HCT116 (cell line): Measurements from ENCODE around the gene RBM14. TPM values are rescaled to one million over a fixed set of nuclear protein-coding genes. Genes with fewer than 3 reads are reported as not detected.

Experiments used
- ATAC-seq: fragments of 200-7000 bp; cut with Tn5 transposase; 2 replicates; pipeline ENCODE4 v1.9.1; 2020; ENCODE audit warnings: mild to moderate bottlenecking, moderate library complexity
- BruUV-seq: library from RNA; stranded (reverse); fragments of 400-500 nt; replicated peaks from 2 replicates; lab custom pipeline; 2021; lab: Mats Ljungman, UMichigan
- CTCF ChIA-PET: fragments of 300-600 bp; sonication (Branson Sonifier 250); formaldehyde crosslinking; loops from one replicate; lab custom pipeline; 2021; ENCODE audit warnings: antibody characterized with exemption; lab: Charles Lee
- POLR2A ChIA-PET: fragments of 300-600, 350-600 bp; sonication (Branson Sonifier 250); formaldehyde crosslinking; loops from one replicate; lab custom pipeline; 2021; ENCODE audit warnings: antibody characterized with exemption; lab: Charles Lee
- RAD21 ChIA-PET, 2 experiments: fragments of 300-600 bp; sonication (Branson Sonifier 250); formaldehyde crosslinking; loops; one replicate each; lab custom pipeline; 2023; ENCODE audit warnings: low total read pairs in 2 of 2; ENCODE audit not compliant: uncharacterized antibody in 2 of 2, unreplicated experiment in 2 of 2, low non-redundant PET in 1 of 2; lab: Charles Lee
- DNase-seq: peaks from one replicate; pipeline ENCODE4 v3.0.0-alpha.2; 2010; ENCODE audit warnings: low read depth, low spot score
- H2AFZ ChIP-seq: fragments of 200-600 bp; shearing (Covaris generic), sonication (generic); 2 replicates; pipeline ENCODE4 v1.6.1; 2017; ENCODE audit warnings: low read depth, mixed run types, mixed read lengths, antibody characterized with exemption, low read length; ENCODE audit not compliant: poor library complexity, severe bottlenecking
- H3K27ac ChIP-seq: 2 replicates; pipeline ENCODE4 v1.5.1; 2012; ENCODE audit warnings: low read depth, low read length
- H3K27me3 ChIP-seq: fragments of 200-600 bp; sonication (generic); 2 replicates; pipeline ENCODE4 v1.6.1; 2016; ENCODE audit warnings: mixed run types, low read length, mixed read lengths; ENCODE audit not compliant: insufficient read depth
- H3K36me3 ChIP-seq, 2 experiments: fragments of 200-500 bp in 1 of 2; fragments of 200-600 bp in 1 of 2; sonication (Bioruptor generic) in 1 of 2; sonication (generic) in 1 of 2; 2 replicates each; pipeline versions ENCODE4 v1.5.1 to v1.6.1; 2014 to 2016; ENCODE audit warnings: low read length in 2 of 2, inconsistent platforms in 1 of 2, mixed read lengths in 1 of 2, mixed run types in 1 of 2; ENCODE audit not compliant: insufficient read depth in 2 of 2, control insufficient read depth in 1 of 2
- H3K4me1 ChIP-seq, 2 experiments: fragments of 200-600 bp in 1 of 2; sonication (generic) in 1 of 2; 2 replicates each; pipeline versions ENCODE4 v1.5.1 to v1.6.1; 2012 to 2017; ENCODE audit warnings: low read length in 2 of 2, inconsistent platforms in 1 of 2, mild to moderate bottlenecking in 1 of 2, mixed read lengths in 1 of 2, mixed run types in 1 of 2, moderate library complexity in 1 of 2; ENCODE audit not compliant: insufficient read depth in 2 of 2, control insufficient read depth in 1 of 2
- H3K4me2 ChIP-seq: fragments of 200-600 bp; sonication (generic); 2 replicates; pipeline ENCODE4 v1.6.1; 2017; ENCODE audit warnings: mixed run types, low read length, mixed read lengths
- H3K4me3 ChIP-seq, 2 experiments: fragments of 200-600 bp in 1 of 2; sonication (generic) in 1 of 2; replicated peaks in 1 of 2; 2 replicates each; pipeline ENCODE4 v1.5.1; 2011 to 2016; ENCODE audit warnings: low read length in 2 of 2, control low read depth in 1 of 2, low read depth in 1 of 2, mild to moderate bottlenecking in 1 of 2, mixed read lengths in 1 of 2, mixed run types in 1 of 2
- H3K79me2 ChIP-seq: fragments of 200-600 bp; sonication (generic); 2 replicates; pipeline ENCODE4 v1.6.1; 2017; ENCODE audit warnings: mild to moderate bottlenecking, mixed run types, low read length, moderate library complexity, mixed read lengths; ENCODE audit not compliant: insufficient read depth
- H3K9ac ChIP-seq: fragments of 200-600 bp; sonication (generic); 2 replicates; pipeline ENCODE4 v1.6.1; 2016; ENCODE audit warnings: low read length, mixed read lengths
- H3K9me2 ChIP-seq: fragments of 200-600 bp; sonication (generic), shearing (Covaris generic); 2 replicates; pipeline ENCODE4 v1.6.1; 2017; ENCODE audit warnings: mixed run types, mild to moderate bottlenecking, moderate library complexity; ENCODE audit not compliant: insufficient read depth
- H3K9me3 ChIP-seq, 2 experiments: fragments of 200-500 bp in 1 of 2; fragments of 200-600 bp in 1 of 2; sonication (Bioruptor generic) in 1 of 2; sonication (generic) in 1 of 2; 2 replicates each; pipeline ENCODE4 v1.6.1; 2014 to 2017; ENCODE audit warnings: low read length in 2 of 2, mixed read lengths in 2 of 2, inconsistent platforms in 1 of 2, low read depth in 1 of 2, mild to moderate bottlenecking in 1 of 2, mixed run types in 1 of 2, moderate library complexity in 1 of 2; ENCODE audit not compliant: control insufficient read depth in 1 of 2, insufficient read depth in 1 of 2
- H4K20me1 ChIP-seq: fragments of 200-600 bp; sonication (generic), shearing (Covaris generic); 2 replicates; pipeline ENCODE4 v1.6.1; 2017; ENCODE audit warnings: mixed run types, mild to moderate bottlenecking, moderate library complexity; ENCODE audit not compliant: insufficient read depth
- EGR1 ChIP-seq: IDR thresholded peaks from 2 replicates; pipeline ENCODE4 v1.6.1; 2012; ENCODE audit warnings: low read depth
- ELF1 ChIP-seq: IDR thresholded peaks from 2 replicates; pipeline ENCODE4 v1.6.1; 2012; ENCODE audit warnings: low read depth, borderline replicate concordance
- EZH2 ChIP-seq: fragments of 200-600 bp; sonication (generic); IDR thresholded peaks from 2 replicates; pipeline ENCODE4 v1.6.1; 2017; ENCODE audit warnings: antibody characterized with exemption, mixed run types
- FOSL1 ChIP-seq: IDR thresholded peaks from 2 replicates; pipeline ENCODE4 v1.6.1; 2012; ENCODE audit warnings: low read depth
- JUND ChIP-seq: IDR thresholded peaks from 2 replicates; pipeline ENCODE4 v1.6.1; 2012
- POLR2AphosphoS5 ChIP-seq: IDR thresholded peaks from 2 replicates; pipeline ENCODE4 v1.6.1; 2011; ENCODE audit warnings: mild to moderate bottlenecking, low read depth, low read length, moderate library complexity
- RAD21 ChIP-seq: IDR thresholded peaks from 2 replicates; pipeline ENCODE4 v1.6.1; 2012; ENCODE audit warnings: low read depth, mild to moderate bottlenecking
- REST ChIP-seq: IDR thresholded peaks from 2 replicates; pipeline ENCODE4 v1.6.1; 2012; ENCODE audit warnings: low read depth
- SP1 ChIP-seq: IDR thresholded peaks from 2 replicates; pipeline ENCODE4 v1.6.1; 2012; ENCODE audit warnings: low read depth
- TCF7L2 ChIP-seq: IDR thresholded peaks from 2 replicates; pipeline ENCODE4 v1.7.0; 2011; ENCODE audit warnings: borderline replicate concordance, inconsistent platforms; ENCODE audit not compliant: insufficient read depth, insufficient read length; ENCODE audit errors: extremely low read depth
- ZFX ChIP-seq: fragments of 450-650 bp; IDR thresholded peaks from 2 replicates; pipeline ENCODE4 v1.6.1; 2017
- intact Hi-C: fragments of 100-400 bp; cut with micrococcal nuclease; formaldehyde crosslinking; loops from 2 replicates; pipeline ENCODE4 v1.10.0; 2022
- total RNA-seq: library from RNA; stranded (reverse); gene quantifications from one replicate; pipeline ENCODE4 v1.2.1, GENCODE V29; 2021; ENCODE audit not compliant: unreplicated experiment
- TF ChIP-seq, protein P1 (sequence below): IDR thresholded peaks from 2 replicates; pipeline ENCODE4 v1.6.1; 2011; ENCODE audit warnings: mild to moderate bottlenecking, low read length, moderate library complexity; ENCODE audit not compliant: insufficient replicate concordance; ENCODE audit errors: extremely low read depth

RBM14 gene
- total RNA-seq, 1 experiment from 2014 or later, result 95.3 TPM

- peaks cover 5% of the 10 kb centered on the region; the same call in 1 of the 2 replicates for H4K20me1 ChIP-seq
- no peaks in the 10 kb centered on the region for H3K9me2 ChIP-seq
- DNase-seq (no peak), ATAC-seq (no peak)
- ChIA-PET RAD21 (no interaction called here), POLR2A (no interaction called here), CTCF (no interaction called here)
- no peak overlapping the region for H3K4me3 ChIP-seq
- intact Hi-C loops, result no loop called here
- H3K9me3 ChIP-seq, result no peaks in the 10 kb centered on the region
- no peak overlapping the region for H3K27ac ChIP-seq
- no peaks in the 10 kb centered on the region for H3K27me3 ChIP-seq
- peaks cover 33 to 48% of the 10 kb centered on the region in 2 experiments for H3K36me3 ChIP-seq
- no peak overlapping the region for H2AFZ ChIP-seq
- no peak for TF ChIP-seq SP1
- no peak for TF ChIP-seq REST
- no peak for TF ChIP-seq EZH2
- no peak for TF ChIP-seq RAD21
- no peak for TF ChIP-seq JUND
- TF ChIP-seq ELF1, result no peak
- no peak for TF ChIP-seq POLR2AphosphoS5
- TF ChIP-seq TCF7L2, result no peak
- TF ChIP-seq, protein P1, sequence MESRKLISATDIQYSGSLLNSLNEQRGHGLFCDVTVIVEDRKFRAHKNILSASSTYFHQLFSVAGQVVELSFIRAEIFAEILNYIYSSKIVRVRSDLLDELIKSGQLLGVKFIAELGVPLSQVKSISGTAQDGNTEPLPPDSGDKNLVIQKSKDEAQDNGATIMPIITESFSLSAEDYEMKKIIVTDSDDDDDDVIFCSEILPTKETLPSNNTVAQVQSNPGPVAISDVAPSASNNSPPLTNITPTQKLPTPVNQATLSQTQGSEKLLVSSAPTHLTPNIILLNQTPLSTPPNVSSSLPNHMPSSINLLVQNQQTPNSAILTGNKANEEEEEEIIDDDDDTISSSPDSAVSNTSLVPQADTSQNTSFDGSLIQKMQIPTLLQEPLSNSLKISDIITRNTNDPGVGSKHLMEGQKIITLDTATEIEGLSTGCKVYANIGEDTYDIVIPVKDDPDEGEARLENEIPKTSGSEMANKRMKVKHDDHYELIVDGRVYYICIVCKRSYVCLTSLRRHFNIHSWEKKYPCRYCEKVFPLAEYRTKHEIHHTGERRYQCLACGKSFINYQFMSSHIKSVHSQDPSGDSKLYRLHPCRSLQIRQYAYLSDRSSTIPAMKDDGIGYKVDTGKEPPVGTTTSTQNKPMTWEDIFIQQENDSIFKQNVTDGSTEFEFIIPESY, result no peak
- no peak for TF ChIP-seq FOSL1
- no peak for TF ChIP-seq EGR1
- TF ChIP-seq ZFX, result no peak
- no peak overlapping the region for H3K9ac ChIP-seq
- peaks cover 0 to 15% of the 10 kb centered on the region in 2 experiments; a peak in 2 of 4 replicates for H3K4me1 ChIP-seq
- no peak overlapping the region for H3K4me2 ChIP-seq
- peaks cover 98% of the 10 kb centered on the region for H3K79me2 ChIP-seq
- BruUV-seq, result no TSS peak
Measured at GRCh38 chr11:66651016-66651415, 34.6 kb downstream of the RBM14 start.
